Gastroesophageal sphincter (tissue), 2 donors: ENCODE data around the gene PRRG2.

Experiments used
- EP300 ChIP-seq: sonication (generic); formaldehyde crosslinking; IDR thresholded peaks from one replicate; pipeline ENCODE4 v1.6.1; 2017; ENCODE audit warnings: antibody characterized with exemption, mild to moderate bottlenecking
- POLR2A ChIP-seq, 2 donors: fragments of 450-650 bp; IDR thresholded peaks; one replicate each; pipeline ENCODE4 v1.6.1; 2017; ENCODE audit warnings: antibody characterized with exemption in 2 of 2, mild to moderate bottlenecking in 2 of 2, moderate library complexity in 1 of 2
- POLR2AphosphoS5 ChIP-seq: sonication (generic); formaldehyde crosslinking; IDR thresholded peaks from one replicate; pipeline ENCODE4 v1.6.1; 2017; ENCODE audit warnings: antibody characterized with exemption

DNA sequence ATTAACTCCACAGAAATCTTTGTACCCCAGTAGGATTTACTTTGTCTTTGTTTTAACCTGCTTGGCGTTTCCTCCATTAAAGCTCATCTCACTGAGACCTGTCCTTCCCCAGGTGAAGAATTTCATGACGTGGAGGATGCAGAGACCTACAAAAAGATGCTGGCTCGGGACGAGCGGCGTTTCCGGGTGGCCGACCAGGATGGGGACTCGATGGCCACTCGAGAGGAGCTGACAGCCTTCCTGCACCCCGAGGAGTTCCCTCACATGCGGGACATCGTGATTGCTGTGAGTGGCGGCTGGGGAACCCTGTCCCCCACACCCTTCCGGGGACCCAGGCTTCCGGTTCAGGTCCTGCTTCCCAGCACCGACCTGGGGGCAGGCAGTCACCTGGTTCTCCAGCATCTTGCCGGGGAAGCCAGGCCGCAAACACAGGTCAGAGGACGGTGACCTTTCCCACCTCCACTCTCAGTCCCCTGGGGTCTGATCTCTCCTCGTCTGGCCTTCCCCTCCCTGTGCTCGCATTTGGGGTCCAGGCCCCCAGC, 44.1 kb upstream of the PRRG2 start:
- TF ChIP-seq POLR2A (IDR thresholded peaks at IDR 0.05) (no peak), EP300 (no peak), POLR2AphosphoS5 (no peak)
